Mesendoderm (in vitro differentiated cells): ENCODE results near the gene SRC.
A peak's percentile ranks its signal among the peaks of the same experiment; 100 is the strongest.

Experiments used
- DNase-seq: peaks from one replicate; pipeline ENCODE4 v3.0.0; 2013
- H2AK5ac ChIP-seq: 2 replicates; pipeline ENCODE4 v1.6.1; 2013; ENCODE audit warnings: low read length, inconsistent platforms
- H2BK120ac ChIP-seq: 2 replicates; pipeline ENCODE4 v1.6.1; 2013; ENCODE audit warnings: low read depth, mild to moderate bottlenecking, low read length, moderate library complexity, mixed read lengths
- H2BK15ac ChIP-seq: replicated peaks from 2 replicates; pipeline ENCODE4 v1.6.1; 2013; ENCODE audit warnings: low read depth, mild to moderate bottlenecking, moderate library complexity
- H2BK5ac ChIP-seq: 2 replicates; pipeline ENCODE4 v1.6.1; 2013; ENCODE audit warnings: low read length, inconsistent platforms
- H3K18ac ChIP-seq: 2 replicates; pipeline ENCODE4 v1.6.1; 2013; ENCODE audit warnings: mild to moderate bottlenecking, low read length, mixed read lengths
- H3K23ac ChIP-seq: one replicate; pipeline ENCODE4 v1.6.1; 2013; ENCODE audit warnings: low read length
- H3K27ac ChIP-seq: 2 replicates; pipeline ENCODE4 v1.5.1; 2013; ENCODE audit warnings: low read depth, mild to moderate bottlenecking, inconsistent platforms, low read length, moderate library complexity
- H3K27me3 ChIP-seq: 2 replicates; pipeline ENCODE4 v1.6.1; 2013; ENCODE audit warnings: low read length, control low read depth, mild to moderate bottlenecking, inconsistent platforms; ENCODE audit not compliant: insufficient read depth, poor library complexity
- H3K36me3 ChIP-seq: 2 replicates; pipeline ENCODE4 v1.6.1; 2013; ENCODE audit warnings: low read length, inconsistent platforms; ENCODE audit not compliant: control insufficient read depth, insufficient read depth
- H3K4ac ChIP-seq: one replicate; pipeline ENCODE4 v1.6.1; 2013; ENCODE audit warnings: low read depth, mild to moderate bottlenecking, low read length, moderate library complexity
- H3K4me1 ChIP-seq: 2 replicates; pipeline ENCODE4 v1.6.1; 2013; ENCODE audit warnings: low read depth, low read length, inconsistent platforms; ENCODE audit not compliant: control insufficient read depth
- H3K4me2 ChIP-seq: 2 replicates; pipeline ENCODE4 v1.6.1; 2013; ENCODE audit warnings: low read length
- H3K4me3 ChIP-seq: 2 replicates; pipeline ENCODE4 v1.5.1; 2013; ENCODE audit warnings: mild to moderate bottlenecking, low read length
- H3K56ac ChIP-seq: one replicate; pipeline ENCODE4 v1.6.1; 2013; ENCODE audit warnings: low read length
- H3K79me1 ChIP-seq: 2 replicates; pipeline ENCODE4 v1.6.1; 2013; ENCODE audit warnings: low read length, inconsistent platforms
- H3K79me2 ChIP-seq: 2 replicates; pipeline ENCODE4 v1.6.1; 2013; ENCODE audit warnings: mild to moderate bottlenecking, low read length; ENCODE audit not compliant: control insufficient read depth, insufficient read depth
- H3K9ac ChIP-seq: 2 replicates; pipeline ENCODE4 v1.6.1; 2013; ENCODE audit warnings: low read length, inconsistent platforms
- H4K5ac ChIP-seq: one replicate; pipeline ENCODE4 v1.6.1; 2013; ENCODE audit warnings: low read length
- H4K8ac ChIP-seq: one replicate; pipeline ENCODE4 v1.6.1; 2013; ENCODE audit warnings: low read depth, mild to moderate bottlenecking, control low read depth, low read length, moderate library complexity
- WGBS: extraction: QIAGEN DNeasy Blood & Tissue Kit; methylation state at CpG from one replicate; pipeline ENCODE4 v1.1.7; 2013; ENCODE audit warnings: low lambda C conversion rate, missing lambda C conversion rate; ENCODE audit not compliant: insufficient coverage; ENCODE audit errors: extremely low coverage; 5-methylcytosine and 5-hydroxymethylcytosine counted together

Gene SRC

DNA sequence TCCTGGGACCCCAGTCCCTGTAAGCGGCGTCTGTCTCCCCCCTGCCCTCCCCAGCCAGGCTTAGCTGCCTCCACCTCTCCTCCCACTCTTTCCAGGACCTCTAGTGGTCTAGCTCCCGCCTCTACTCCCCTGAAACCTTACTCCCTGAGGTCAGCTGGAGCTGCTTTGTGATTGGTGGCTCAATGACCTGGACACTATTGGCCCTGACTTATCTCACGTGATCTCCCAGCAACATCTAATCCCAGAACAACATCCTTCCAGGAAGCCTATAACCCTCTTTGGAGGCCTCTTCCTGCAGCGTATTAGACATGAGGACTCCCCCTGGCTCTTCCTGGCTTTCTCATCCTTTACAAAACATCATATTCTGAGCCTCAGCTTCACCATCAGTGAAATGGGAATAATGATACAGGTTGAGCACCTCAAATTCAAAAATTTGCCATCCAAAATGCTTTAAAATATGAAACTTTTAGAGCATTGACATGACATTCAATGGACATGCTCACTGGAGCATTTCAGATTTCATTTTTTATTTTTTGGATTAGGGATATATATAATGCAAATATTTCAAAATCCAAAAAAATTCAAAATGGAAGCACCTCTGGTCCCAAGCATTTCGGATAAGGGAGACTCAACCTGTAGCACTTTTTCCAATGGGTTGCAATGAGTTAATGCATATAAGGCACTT lies 16.3 kb upstream of the SRC start:
- H2AK5ac ChIP-seq = no peak overlapping the region
- H3K4me2 ChIP-seq = no peak overlapping the region
- no peak overlapping the region for H4K5ac ChIP-seq
- H3K27ac ChIP-seq = no peak overlapping the region
- H3K4ac ChIP-seq = no peak overlapping the region
- peaks cover 1% of the 10 kb centered on the region for H3K4me1 ChIP-seq
- H3K79me2 ChIP-seq = no peaks in the 10 kb centered on the region
- H3K9ac ChIP-seq = no peak overlapping the region
- no peaks in the 10 kb centered on the region for H3K27me3 ChIP-seq
- no peak overlapping the region for H2BK5ac ChIP-seq
- no peak overlapping the region for H3K18ac ChIP-seq
- no CpG with 5 or more reads among the region's 6 CpGs for WGBS
- H3K36me3 ChIP-seq = no peaks in the 10 kb centered on the region
- no peak overlapping the region for H4K8ac ChIP-seq
- H2BK120ac ChIP-seq = no peak overlapping the region
- H2BK15ac ChIP-seq = no peak overlapping the region
- H3K23ac ChIP-seq = no peak overlapping the region
- H3K79me1 ChIP-seq = no peaks in the 10 kb centered on the region
- H3K4me3 ChIP-seq = no peak overlapping the region
- DNase-seq = peak; percentile 74
- peak overlapping the region; percentile 19 for H3K56ac ChIP-seq

GRCh38 chr20:37330316-37330715 lies 15.6 kb upstream of the SRC start:
- peaks cover 1% of the 10 kb centered on the region for H3K4me1 ChIP-seq
- no peak for DNase-seq
- H3K36me3 ChIP-seq = no peaks in the 10 kb centered on the region
- H3K27ac ChIP-seq = no peak overlapping the region
- no peak overlapping the region for H3K9ac ChIP-seq
- no peak overlapping the region for H2BK120ac ChIP-seq
- H3K56ac ChIP-seq = peak overlapping the region; percentile 67
- H2BK5ac ChIP-seq = no peak overlapping the region
- H3K79me1 ChIP-seq = no peaks in the 10 kb centered on the region
- peak overlapping the region; percentile 76 for H2AK5ac ChIP-seq
- no peak overlapping the region for H3K4me3 ChIP-seq
- no peak overlapping the region for H4K5ac ChIP-seq
- H3K79me2 ChIP-seq = no peaks in the 10 kb centered on the region
- no CpG with 5 or more reads among the region's 6 CpGs for WGBS
- no peak overlapping the region for H2BK15ac ChIP-seq
- H3K27me3 ChIP-seq = no peaks in the 10 kb centered on the region
- H3K4me2 ChIP-seq = no peak overlapping the region
- no peak overlapping the region for H4K8ac ChIP-seq
- no peak overlapping the region for H3K18ac ChIP-seq
- H3K23ac ChIP-seq = no peak overlapping the region
- no peak overlapping the region for H3K4ac ChIP-seq

DNA sequence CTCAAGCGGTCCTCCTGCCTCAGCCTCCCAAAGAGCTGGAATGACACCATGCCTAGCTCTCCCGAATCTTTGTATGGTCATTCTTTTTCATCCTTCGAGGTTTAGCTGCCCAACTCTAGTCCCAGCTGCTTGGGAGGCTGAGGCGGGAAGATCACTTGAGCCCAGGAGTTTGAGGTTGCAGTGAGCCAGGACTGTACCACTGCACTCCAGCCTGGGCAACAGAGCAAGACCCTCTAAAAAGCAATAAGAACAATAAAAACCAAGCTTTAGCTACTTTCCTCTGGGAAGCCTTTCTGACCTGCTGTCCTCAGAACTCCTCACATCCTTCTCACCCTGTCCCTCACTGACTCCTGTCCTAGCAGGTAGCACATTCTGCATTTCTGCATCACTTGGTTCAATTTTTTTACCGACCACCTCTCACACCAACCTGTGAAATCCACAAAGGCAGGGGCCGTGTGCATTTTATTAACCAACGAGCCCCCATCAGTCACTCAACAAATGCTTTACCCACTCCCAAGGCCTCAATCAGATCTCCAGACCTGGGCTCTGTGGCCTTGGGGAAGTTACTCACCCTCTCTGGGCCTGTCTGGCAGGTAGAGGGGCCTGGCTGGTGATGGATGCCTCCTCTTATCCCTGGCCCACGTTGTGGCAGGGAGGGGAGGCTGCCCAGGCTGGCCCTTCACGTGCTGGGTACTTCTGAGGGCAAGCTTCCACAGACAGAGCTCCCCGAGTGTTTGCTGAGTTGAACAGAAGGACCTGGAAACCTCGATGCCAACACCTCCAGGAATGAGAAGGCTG lies 14.7 kb upstream of the SRC start:
- Histone ChIP-seq H3K4me1 (peaks cover 1% of the 10 kb centered on the region), H3K4ac (peak overlapping the region; percentile 28), H3K79me1 (no peaks in the 10 kb centered on the region), H2BK15ac (no peak overlapping the region), H3K79me2 (no peaks in the 10 kb centered on the region), H3K36me3 (no peaks in the 10 kb centered on the region), H3K9ac (peak overlapping the region; percentile 39), H3K27ac (peak overlapping the region; percentile 50), H3K23ac (no peak overlapping the region), H4K8ac (no peak overlapping the region), H2BK120ac (no peak overlapping the region), H4K5ac (peak overlapping the region; percentile 64), H2BK5ac (peak overlapping the region; percentile 71), H2AK5ac (peak overlapping the region; percentile 82), H3K4me3 (no peak overlapping the region), H3K56ac (peak overlapping the region; percentile 70), H3K4me2 (no peak overlapping the region), H3K18ac (peak overlapping the region; percentile 23), H3K27me3 (no peaks in the 10 kb centered on the region)
- no peak for DNase-seq
- WGBS = no CpG with 5 or more reads among the region's 11 CpGs

GRCh38 chr20:37333130-37333847 lies 12.7 kb upstream of the SRC start:
- Histone ChIP-seq H3K79me2 (no peaks in the 10 kb centered on the region), H3K18ac (no peak overlapping the region), H3K36me3 (no peaks in the 10 kb centered on the region), H2BK5ac (no peak overlapping the region), H3K4me1 (peaks cover 1% of the 10 kb centered on the region), H3K4me2 (no peak overlapping the region), H3K9ac (no peak overlapping the region), H3K4ac (no peak overlapping the region), H3K4me3 (no peak overlapping the region), H3K79me1 (no peaks in the 10 kb centered on the region), H4K5ac (no peak overlapping the region), H2BK120ac (no peak overlapping the region), H3K27me3 (no peaks in the 10 kb centered on the region), H2BK15ac (no peak overlapping the region), H2AK5ac (peak overlapping the region; percentile 88), H3K23ac (no peak overlapping the region), H4K8ac (no peak overlapping the region), H3K56ac (no peak overlapping the region), H3K27ac (no peak overlapping the region)
- no CpG with 5 or more reads among the region's 9 CpGs for WGBS
- DNase-seq = no peak

GRCh38 chr20:37333848-37334318 lies 12.1 kb upstream of the SRC start:
- Histone ChIP-seq H3K27ac (no peak overlapping the region), H3K36me3 (no peaks in the 10 kb centered on the region), H4K8ac (no peak overlapping the region), H3K4me3 (no peak overlapping the region), H2BK15ac (no peak overlapping the region), H3K18ac (no peak overlapping the region), H4K5ac (no peak overlapping the region), H3K9ac (no peak overlapping the region), H3K27me3 (no peaks in the 10 kb centered on the region), H3K56ac (no peak overlapping the region), H2BK5ac (no peak overlapping the region), H3K79me2 (no peaks in the 10 kb centered on the region), H3K4me1 (peaks cover 1% of the 10 kb centered on the region), H3K79me1 (no peaks in the 10 kb centered on the region), H3K23ac (no peak overlapping the region), H3K4me2 (no peak overlapping the region), H3K4ac (no peak overlapping the region), H2AK5ac (no peak overlapping the region), H2BK120ac (no peak overlapping the region)
- DNase-seq = no peak
- WGBS = no CpG with 5 or more reads among the region's 16 CpGs
